Fibroblast of upper back skin (primary cell): ENCODE data around the gene TAS2R1.

ENCODE experiments used
- DNase-seq: peaks from one replicate; pipeline ENCODE4 v3.0.0-alpha.2; 2013

Gene TAS2R1

GRCh38 chr5:9582406-9582805 lies 47.7 kb downstream of the TAS2R1 start:
- peak; percentile 30 for DNase-seq
